Activated CD4-positive, alpha-beta memory T cell treated with anti-CD3 and anti-CD28 coated beads, Interleukin-2, amount 10 ng/mL, durations not matched to agents 7 days and 5 days (primary cell): ENCODE measurements around the gene LAIR1. TPM values are rescaled to one million over a fixed set of nuclear protein-coding genes. Genes with fewer than 3 reads are reported as not detected.
"Not testable (repeated sequence)": the region's sequence is repeated elsewhere in the genome, so short reads cannot be mapped to it uniquely, and the experiment has no call there.

ENCODE experiments used
- CTCF ChIA-PET: fragments of 350-600 bp; sonication (Branson Sonifier 250); formaldehyde crosslinking; loops from one replicate; lab custom pipeline; 2021; ENCODE audit warnings: antibody characterized with exemption, inconsistent platforms; lab: Charles Lee
- POLR2A ChIA-PET: fragments of 350-600 bp; sonication (Branson Sonifier 250); formaldehyde crosslinking; loops from one replicate; lab custom pipeline; 2021; ENCODE audit warnings: antibody characterized with exemption; lab: Charles Lee
- DNase-seq: peaks from one replicate; pipeline ENCODE4 v3.0.0-alpha.2; 2020
- H3K27ac Mint-ChIP-seq: one replicate; pipeline ENCODE4 v1.8.0; 2021; ENCODE audit warnings: mild to moderate bottlenecking, mixed read lengths
- H3K27me3 Mint-ChIP-seq: one replicate; pipeline ENCODE4 v1.8.0; 2021; ENCODE audit warnings: mixed read lengths
- H3K36me3 Mint-ChIP-seq: one replicate; pipeline ENCODE4 v1.8.0; 2021; ENCODE audit warnings: low read depth, mixed read lengths
- H3K4me1 Mint-ChIP-seq: one replicate; pipeline ENCODE4 v1.8.0; 2021; ENCODE audit warnings: mixed read lengths
- H3K4me3 Mint-ChIP-seq: one replicate; pipeline ENCODE4 v1.8.0; 2021; ENCODE audit warnings: mild to moderate bottlenecking, mixed read lengths
- H3K9me3 Mint-ChIP-seq: one replicate; pipeline ENCODE4 v1.8.0; 2021; ENCODE audit warnings: mixed read lengths
- total RNA-seq, 2 experiments: library from RNA; stranded (reverse); gene quantifications; one replicate each; pipeline ENCODE4 v1.2.3, GENCODE V29; 2021

The LAIR1 gene
- total RNA-seq, 2 experiments from 2014 or later = 56.6 to 59.0 TPM

GRCh38 chr19:54373781-54374631 is 9.3 kb upstream of the LAIR1 start:
- peaks cover 33% of the 10 kb centered on the region for H3K27me3 Mint-ChIP-seq
- ChIA-PET CTCF (interaction anchor here (1.0 kb wide), 1 partner anchor 16 kb away, joined by 3 read pairs; no protein-coding TSS in a partner anchor), POLR2A (interaction anchor here (3.4 kb wide), 1 partner anchor 14 kb away, joined by 14 read pairs; no protein-coding TSS in a partner anchor)
- H3K4me1 Mint-ChIP-seq = peaks cover 84% of the 10 kb centered on the region
- peaks cover 13% of the 10 kb centered on the region for H3K36me3 Mint-ChIP-seq
- peak overlapping the region; percentile 21 for H3K27ac Mint-ChIP-seq
- H3K4me3 Mint-ChIP-seq = peak overlapping the region; percentile 74
- no peaks in the 10 kb centered on the region for H3K9me3 Mint-ChIP-seq
- DNase-seq = no peak

- Mint-ChIP-seq H3K36me3 (peaks cover 19% of the 10 kb centered on the region), H3K27me3 (peaks cover 34% of the 10 kb centered on the region), H3K4me1 (peaks cover 73% of the 10 kb centered on the region)
- not testable (repeated sequence) for H3K4me3 Mint-ChIP-seq, DNase-seq, H3K27ac Mint-ChIP-seq, H3K9me3 Mint-ChIP-seq
- ChIA-PET POLR2A (interaction anchor here (1.0 to 2.7 kb wide), 3 partner anchors 9 to 18 kb away, joined by 3 to 17 read pairs (median 8); no protein-coding TSS in a partner anchor), CTCF (interaction anchor here (0.9 to 1.6 kb wide), 2 partner anchors 17 to 20 kb away, joined by 4 to 8 read pairs; no protein-coding TSS in a partner anchor)
These were observed 6.7 kb upstream of the LAIR1 start for GRCh38 chr19:54371453-54371852.

- Mint-ChIP-seq H3K27me3 (peaks cover 32% of the 10 kb centered on the region), H3K4me1 (peaks cover 69% of the 10 kb centered on the region), H3K27ac (peak overlapping the region; percentile 72), H3K4me3 (peak overlapping the region; percentile 72), H3K36me3 (peaks cover 19% of the 10 kb centered on the region)
- CTCF ChIA-PET, H3K9me3 Mint-ChIP-seq: not testable (repeated sequence)
- POLR2A ChIA-PET = interaction anchor here (0.6 to 2.7 kb wide), 2 partner anchors 10 to 19 kb away, joined by 4 to 17 read pairs; no protein-coding TSS in a partner anchor
- peak; percentile 85 for DNase-seq
These were observed 5.7 kb upstream of the LAIR1 start for GRCh38 chr19:54370434-54370796.

- Mint-ChIP-seq H3K27ac (peak overlapping the region; percentile 72), H3K4me3 (peak overlapping the region; percentile 72), H3K4me1 (peaks cover 68% of the 10 kb centered on the region), H3K27me3 (peaks cover 27% of the 10 kb centered on the region), H3K36me3 (peaks cover 16% of the 10 kb centered on the region)
- POLR2A ChIA-PET = interaction anchor here (0.6 to 2.7 kb wide), 5 partner anchors 9 to 42 kb away, joined by 3 to 17 read pairs (median 4); no protein-coding TSS in a partner anchor
- H3K9me3 Mint-ChIP-seq, DNase-seq: not testable (repeated sequence)
- CTCF ChIA-PET = interaction anchor here (1.0 kb wide), 1 partner anchor 19 kb away, joined by 3 read pairs; no protein-coding TSS in a partner anchor
These were observed 5.1 kb upstream of the LAIR1 start for GRCh38 chr19:54369688-54370433.

GRCh38 chr19:54369082-54369687 is 4.5 kb upstream of the LAIR1 start:
- DNase-seq = no peak
- H3K27me3 Mint-ChIP-seq = peaks cover 27% of the 10 kb centered on the region
- H3K27ac Mint-ChIP-seq = peak overlapping the region; percentile 72
- H3K4me3 Mint-ChIP-seq = peak overlapping the region; percentile 72
- POLR2A ChIA-PET = interaction anchor here (0.6 to 1.1 kb wide), 4 partner anchors 10 to 42 kb away, joined by 3 to 7 read pairs (median 3); no protein-coding TSS in a partner anchor
- H3K4me1 Mint-ChIP-seq = peaks cover 68% of the 10 kb centered on the region
- CTCF ChIA-PET = interaction anchor here (1.0 kb wide), 1 partner anchor 19 kb away, joined by 3 read pairs; no protein-coding TSS in a partner anchor
- H3K36me3 Mint-ChIP-seq = peaks cover 21% of the 10 kb centered on the region
- H3K9me3 Mint-ChIP-seq = no peaks in the 10 kb centered on the region

- POLR2A ChIA-PET = no interaction called here
- DNase-seq = no peak
- H3K4me3 Mint-ChIP-seq = no peak overlapping the region
- H3K4me1 Mint-ChIP-seq = peaks cover 72% of the 10 kb centered on the region
- CTCF ChIA-PET = no interaction called here
- H3K9me3 Mint-ChIP-seq = no peaks in the 10 kb centered on the region
- peaks cover 23% of the 10 kb centered on the region for H3K27me3 Mint-ChIP-seq
- peaks cover 39% of the 10 kb centered on the region for H3K36me3 Mint-ChIP-seq
- no peak overlapping the region for H3K27ac Mint-ChIP-seq
These were observed 2.1 kb upstream of the LAIR1 start for GRCh38 chr19:54366811-54367210.

- not testable (repeated sequence) for H3K4me3 Mint-ChIP-seq, DNase-seq, H3K27ac Mint-ChIP-seq, H3K9me3 Mint-ChIP-seq
- H3K36me3 Mint-ChIP-seq = peaks cover 45% of the 10 kb centered on the region
- CTCF ChIA-PET = interaction anchor here (1.3 to 1.6 kb wide), 2 partner anchors 25 to 197 kb away, joined by 3 to 11 read pairs; no protein-coding TSS in a partner anchor
- H3K4me1 Mint-ChIP-seq = peaks cover 74% of the 10 kb centered on the region
- POLR2A ChIA-PET = interaction anchor here (1.6 to 4.3 kb wide), 2 partner anchors 13 to 22 kb away, joined by 8 to 38 read pairs; no protein-coding TSS in a partner anchor
- H3K27me3 Mint-ChIP-seq = peaks cover 18% of the 10 kb centered on the region
These were observed 1.1 kb upstream of the LAIR1 start for GRCh38 chr19:54365798-54366197.

GRCh38 chr19:54361680-54362422 is 2.9 kb downstream of the LAIR1 start:
- not testable (repeated sequence) for H3K9me3 Mint-ChIP-seq, DNase-seq, H3K27me3 Mint-ChIP-seq
- CTCF ChIA-PET = interaction anchor here (0.9 to 1.4 kb wide), 2 partner anchors 27 to 29 kb away, joined by 3 to 4 read pairs; no protein-coding TSS in a partner anchor
- Mint-ChIP-seq H3K4me1 (peaks cover 60% of the 10 kb centered on the region), H3K36me3 (peaks cover 44% of the 10 kb centered on the region), H3K27ac (peak overlapping the region; percentile 90), H3K4me3 (peak overlapping the region; percentile 87)
- POLR2A ChIA-PET = interaction anchor here (0.7 to 4.3 kb wide), 4 partner anchors 10 to 87 kb away, joined by 3 to 38 read pairs (median 6); no protein-coding TSS in a partner anchor

GRCh38 chr19:54359149-54359820 is 5.4 kb downstream of the LAIR1 start:
- CTCF ChIA-PET = interaction anchor here (0.6 to 0.7 kb wide), 2 partner anchors 32 to 181 kb away, joined by 3 to 4 read pairs; no protein-coding TSS in a partner anchor
- H3K4me3 Mint-ChIP-seq, H3K27ac Mint-ChIP-seq, POLR2A ChIA-PET, H3K27me3 Mint-ChIP-seq, H3K9me3 Mint-ChIP-seq: not testable (repeated sequence)
- Mint-ChIP-seq H3K4me1 (peaks cover 44% of the 10 kb centered on the region), H3K36me3 (peaks cover 33% of the 10 kb centered on the region)
- DNase-seq = peak; percentile 83

- DNase-seq = no peak
- Mint-ChIP-seq H3K36me3 (peaks cover 26% of the 10 kb centered on the region), H3K9me3 (no peaks in the 10 kb centered on the region), H3K4me1 (peaks cover 29% of the 10 kb centered on the region), H3K4me3 (no peak overlapping the region), H3K27me3 (peaks cover 3% of the 10 kb centered on the region), H3K27ac (no peak overlapping the region)
- POLR2A ChIA-PET = interaction anchor here (0.7 to 2.0 kb wide), 2 partner anchors 32 to 91 kb away, joined by 3 to 11 read pairs; partner anchors contain the start of gene LENG8
- CTCF ChIA-PET = interaction anchor here (5.0 kb wide), 1 partner anchor 33 kb away, joined by 62 read pairs; no protein-coding TSS in a partner anchor
These were observed 7.3 kb downstream of the LAIR1 start for GRCh38 chr19:54357381-54357780.
